OCI-LY7 (cell line): Measurements from ENCODE around the gene TNFAIP8. TPM values are rescaled to one million over a fixed set of nuclear protein-coding genes. Genes with fewer than 3 reads are reported as not detected.

Experiments used
- BruUV-seq: library from RNA; stranded (reverse); fragments of 400-500 nt; replicated peaks from 2 replicates; lab custom pipeline; 2021; lab: Mats Ljungman, UMichigan
- CTCF ChIA-PET: fragments of 300-600 bp; sonication (Branson Sonifier 250); formaldehyde crosslinking; loops from one replicate; lab custom pipeline; 2022; ENCODE audit warnings: antibody characterized with exemption; ENCODE audit not compliant: unreplicated experiment; lab: Charles Lee
- POLR2A ChIA-PET: fragments of 300-600 bp; sonication (Branson Sonifier 250); formaldehyde crosslinking; loops from one replicate; lab custom pipeline; 2022; ENCODE audit warnings: antibody characterized with exemption; lab: Charles Lee
- DNase-seq: peaks from one replicate; pipeline ENCODE4 v3.0.0-alpha.2; 2015; ENCODE audit warnings: low spot score
- H2AFZ ChIP-seq: fragments of 200-600 bp; sonication (generic), shearing (Covaris generic); 2 replicates; pipeline ENCODE4 v1.6.1; 2014; ENCODE audit warnings: mild to moderate bottlenecking, antibody characterized with exemption, low read length, moderate library complexity
- H3K27ac ChIP-seq: fragments of 200-600 bp; sonication (generic); 2 replicates; pipeline ENCODE4 v1.5.1; 2014; ENCODE audit warnings: mixed run types, low read depth, mild to moderate bottlenecking, moderate library complexity, low read length, inconsistent platforms; ENCODE audit not compliant: poor library complexity, severe bottlenecking
- H3K36me3 ChIP-seq: fragments of 200-600 bp; sonication (generic); 2 replicates; pipeline ENCODE4 v1.6.1; 2014; ENCODE audit warnings: mild to moderate bottlenecking, antibody characterized with exemption, low read length, moderate library complexity, mixed read lengths; ENCODE audit not compliant: insufficient read depth
- H3K4me1 ChIP-seq: fragments of 200-600 bp; sonication (generic); 2 replicates; pipeline ENCODE4 v1.5.1; 2014; ENCODE audit warnings: mild to moderate bottlenecking, low read length; ENCODE audit not compliant: insufficient read depth, poor library complexity, severe bottlenecking
- H3K4me2 ChIP-seq: fragments of 200-600 bp; sonication (generic); 2 replicates; pipeline ENCODE4 v1.6.1; 2014; ENCODE audit warnings: mild to moderate bottlenecking, low read length
- H3K4me3 ChIP-seq: fragments of 200-600 bp; sonication (generic); 2 replicates; pipeline ENCODE4 v1.5.1; 2014; ENCODE audit warnings: mild to moderate bottlenecking, low read depth, low read length; ENCODE audit not compliant: poor library complexity, severe bottlenecking
- H3K79me2 ChIP-seq: fragments of 200-600 bp; sonication (generic); 2 replicates; pipeline ENCODE4 v1.6.1; 2016; ENCODE audit warnings: low read depth, mild to moderate bottlenecking, low read length, moderate library complexity, mixed read lengths; ENCODE audit not compliant: insufficient read depth
- H3K9me2 ChIP-seq: fragments of 200-600 bp; sonication (generic); 2 replicates; pipeline ENCODE4 v1.6.1; 2016; ENCODE audit warnings: mild to moderate bottlenecking, low read length, mixed read lengths; ENCODE audit not compliant: insufficient read depth
- H3K9me3 ChIP-seq: fragments of 200-600 bp; sonication (generic); 2 replicates; pipeline ENCODE4 v1.6.1; 2014; ENCODE audit warnings: mild to moderate bottlenecking, mixed run types, low read length, mixed read lengths
- H4K20me1 ChIP-seq: fragments of 200-600 bp; sonication (generic); 2 replicates; pipeline ENCODE4 v1.6.1; 2014; ENCODE audit warnings: mild to moderate bottlenecking, antibody characterized with exemption, low read length, moderate library complexity, mixed read lengths; ENCODE audit not compliant: insufficient read depth
- CTCF ChIP-seq: fragments of 200-600 bp; sonication (generic); conservative IDR thresholded peaks from 2 replicates; pipeline ENCODE4 v1.5.1; 2014; ENCODE audit warnings: mild to moderate bottlenecking, antibody characterized with exemption, low read length, moderate library complexity, mixed read lengths
- EZH2phosphoT487 ChIP-seq: fragments of 200-600 bp; sonication (generic); IDR thresholded peaks from 2 replicates; pipeline ENCODE4 v1.6.1; 2018; ENCODE audit warnings: low read depth, borderline replicate concordance, mild to moderate bottlenecking, mixed run types, antibody characterized with exemption, low read length, moderate library complexity, mixed read lengths
- intact Hi-C: fragments of 100-400 bp; cut with micrococcal nuclease; formaldehyde crosslinking; loops from one replicate; pipeline ENCODE4 v1.10.0; 2022; ENCODE audit not compliant: unreplicated experiment
- total RNA-seq, 2 experiments: library from RNA; depleted of rRNA in 1 of 2; stranded (reverse); fragments of >200 nt in 1 of 2; shearing (Covaris generic) in 1 of 2; gene quantifications; 2 replicates each; pipeline ENCODE4 v1.2.3, GENCODE V29; 2014 to 2022

TNFAIP8 gene
- total RNA-seq, 2 experiments from 2014 or later = 75.4 to 95.1 TPM

- Histone ChIP-seq H3K4me1 (peaks cover 35% of the 10 kb centered on the region), H3K27ac (no peak overlapping the region), H3K4me2 (no peak overlapping the region), H3K9me2 (no peaks in the 10 kb centered on the region), H3K79me2 (peaks cover 69% of the 10 kb centered on the region; the same call in 1 of the 2 replicates), H4K20me1 (peaks cover 23% of the 10 kb centered on the region), H3K4me3 (no peak overlapping the region), H2AFZ (no peak overlapping the region), H3K9me3 (no peaks in the 10 kb centered on the region), H3K36me3 (peaks cover 48% of the 10 kb centered on the region)
- ChIA-PET CTCF (no interaction called here), POLR2A (interaction anchor here (1.0 to 30.8 kb wide), 9 partner anchors 8 to 55 kb away, joined by 3 to 538 read pairs (median 10); partner anchors contain the start of gene TNFAIP8)
- no peak for DNase-seq
- no peak for TF ChIP-seq EZH2phosphoT487
- TF ChIP-seq CTCF = no peak
- intact Hi-C loops = no loop called here
- no TSS peak for BruUV-seq
Observed at GRCh38 chr5:119370486-119370885, 14.7 kb downstream of the TNFAIP8 start.

- CTCF ChIA-PET = no interaction called here
- Histone ChIP-seq H3K27ac (no peak overlapping the region), H3K4me2 (no peak overlapping the region), H3K9me2 (no peaks in the 10 kb centered on the region), H3K4me3 (no peak overlapping the region), H3K9me3 (no peaks in the 10 kb centered on the region), H3K79me2 (peaks cover 68% of the 10 kb centered on the region; the same call in 1 of the 2 replicates), H3K36me3 (peaks cover 48% of the 10 kb centered on the region), H4K20me1 (peaks cover 23% of the 10 kb centered on the region), H2AFZ (no peak overlapping the region), H3K4me1 (peaks cover 28% of the 10 kb centered on the region)
- POLR2A ChIA-PET = interaction anchor here (1.3 to 30.8 kb wide), 8 partner anchors 8 to 56 kb away, joined by 3 to 538 read pairs (median 10); partner anchors contain the start of gene TNFAIP8
- BruUV-seq = no TSS peak
- no peak for DNase-seq
- TF ChIP-seq CTCF (no peak), EZH2phosphoT487 (no peak)
- intact Hi-C loops = no loop called here
Observed at GRCh38 chr5:119371146-119371545, 15.3 kb downstream of the TNFAIP8 start.

- Histone ChIP-seq H4K20me1 (peaks cover 7% of the 10 kb centered on the region; the same call in 1 of the 2 replicates), H3K4me2 (no peak overlapping the region), H3K36me3 (peaks cover 48% of the 10 kb centered on the region), H3K79me2 (peaks cover 47% of the 10 kb centered on the region; the same call in 1 of the 2 replicates), H2AFZ (no peak overlapping the region), H3K4me1 (peaks cover 5% of the 10 kb centered on the region), H3K4me3 (no peak overlapping the region), H3K9me2 (no peaks in the 10 kb centered on the region), H3K9me3 (no peaks in the 10 kb centered on the region), H3K27ac (no peak overlapping the region)
- BruUV-seq = no TSS peak
- ChIA-PET POLR2A (interaction anchor here (0.5 to 2.5 kb wide), 7 partner anchors 8 to 18 kb away, joined by 3 to 15 read pairs (median 5); no protein-coding TSS in a partner anchor), CTCF (no interaction called here)
- no peak for DNase-seq
- no peak for TF ChIP-seq CTCF
- no peak for TF ChIP-seq EZH2phosphoT487
- intact Hi-C loops = no loop called here
Observed at GRCh38 chr5:119373449-119373858, 17.6 kb downstream of the TNFAIP8 start.
